Skeletal muscle cell (primary cell): ENCODE measurements around the gene FBN1.
A peak's percentile ranks its signal among the peaks of the same experiment; 100 is the strongest.

Experiments used
- DNase-seq: peaks from one replicate; pipeline ENCODE4 v3.0.0-alpha.2; 2010; ENCODE audit warnings: low read depth
- H3K4me3 ChIP-seq: 2 replicates; pipeline ENCODE4 v1.5.1; 2011; ENCODE audit warnings: low read depth, mild to moderate bottlenecking, control low read depth, low read length, moderate library complexity

Gene FBN1

DNA sequence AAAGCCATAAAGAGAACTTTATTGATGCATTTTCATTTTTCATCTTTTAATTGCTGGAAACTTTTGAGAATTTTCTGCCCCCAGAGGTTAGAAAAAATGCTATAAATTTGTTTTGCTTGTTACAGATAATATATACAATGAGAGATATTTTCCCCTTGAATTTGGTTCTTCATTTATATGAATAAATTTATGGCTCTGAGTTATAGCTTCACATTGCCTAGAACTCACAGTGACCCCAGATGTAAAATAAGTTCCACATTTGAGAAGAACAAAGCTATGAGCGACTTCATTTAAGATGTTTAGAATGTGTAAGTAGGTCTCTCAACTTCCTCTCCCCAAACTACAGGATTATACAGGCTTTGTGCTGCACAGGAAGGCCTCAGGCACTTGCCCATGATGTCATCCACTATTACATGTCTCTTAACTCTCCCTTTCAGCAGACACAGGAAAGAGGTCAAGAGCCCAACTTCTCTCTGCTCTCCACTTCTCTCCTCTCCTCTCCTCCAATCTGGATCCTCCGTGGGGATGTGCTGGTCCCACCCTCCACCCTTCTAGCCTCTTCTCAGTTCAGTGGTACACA, 221.5 kb downstream of the FBN1 start:
- no peak overlapping the region for H3K4me3 ChIP-seq

DNA sequence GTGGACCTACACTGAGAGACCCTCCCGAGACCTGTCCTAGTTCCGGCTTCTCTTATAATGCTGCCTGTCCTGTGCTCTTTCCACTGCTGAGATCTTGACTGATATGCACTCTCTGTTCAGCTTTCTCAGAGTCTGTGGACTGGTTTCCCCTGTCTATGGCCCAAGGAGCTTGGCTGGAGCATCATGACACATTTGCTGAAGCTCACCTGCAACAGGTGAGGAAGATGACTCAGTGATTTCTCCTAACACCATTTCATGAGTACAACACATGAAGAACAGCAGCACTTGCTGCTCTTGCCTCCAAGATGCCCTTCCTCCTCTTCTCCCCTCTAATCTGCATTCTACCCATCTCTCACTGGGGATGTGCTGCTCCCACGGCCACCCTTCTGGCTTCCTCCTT, 222.2 kb downstream of the FBN1 start:
- no peak for DNase-seq

More for the DNA sequence above, 221.5 kb downstream of the FBN1 start:
- DNase-seq = no peak

DNA sequence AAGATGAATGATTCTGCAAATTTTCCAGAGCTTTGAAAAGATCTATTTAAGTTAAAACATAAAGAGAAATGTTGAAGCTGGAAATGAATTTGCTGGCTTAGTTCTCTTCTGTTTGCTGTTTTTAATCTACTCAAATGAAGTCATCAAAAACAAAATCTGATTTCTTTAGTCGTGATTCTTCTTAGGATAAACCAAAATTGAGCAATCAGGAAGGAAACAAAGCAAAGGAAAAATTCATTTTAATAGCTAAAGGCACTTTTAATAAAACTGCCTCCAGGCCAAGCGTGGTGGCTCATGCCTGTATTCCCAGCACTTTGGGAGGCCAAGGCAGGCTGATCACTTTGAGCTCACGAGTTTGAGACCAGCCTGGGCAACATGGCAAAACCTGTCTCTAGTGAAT, 223.1 kb downstream of the FBN1 start:
- H3K4me3 ChIP-seq = no peak overlapping the region
- no peak for DNase-seq

More for the DNA sequence above, 222.2 kb downstream of the FBN1 start:
- no peak overlapping the region for H3K4me3 ChIP-seq

DNA sequence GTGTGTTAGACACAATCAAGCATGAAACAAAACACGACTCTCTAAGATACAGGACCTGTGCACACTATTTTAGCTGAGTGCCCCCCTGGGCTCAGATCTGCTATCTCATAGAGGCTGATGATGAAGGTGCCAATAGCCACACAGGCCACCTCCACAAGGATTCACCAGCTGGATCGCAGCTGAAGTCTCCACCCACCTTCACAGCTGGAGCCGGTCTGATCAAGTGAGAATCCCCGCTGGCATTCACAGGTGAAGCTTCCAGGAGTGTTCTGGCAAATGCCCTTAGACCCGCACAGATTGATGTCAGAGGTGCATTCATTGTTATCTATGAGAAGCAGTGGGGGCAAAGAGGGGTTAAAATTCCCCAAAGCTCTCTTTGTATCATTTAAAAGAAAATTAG, 224.1 kb downstream of the FBN1 start:
- H3K4me3 ChIP-seq = no peak overlapping the region
- no peak for DNase-seq

DNA sequence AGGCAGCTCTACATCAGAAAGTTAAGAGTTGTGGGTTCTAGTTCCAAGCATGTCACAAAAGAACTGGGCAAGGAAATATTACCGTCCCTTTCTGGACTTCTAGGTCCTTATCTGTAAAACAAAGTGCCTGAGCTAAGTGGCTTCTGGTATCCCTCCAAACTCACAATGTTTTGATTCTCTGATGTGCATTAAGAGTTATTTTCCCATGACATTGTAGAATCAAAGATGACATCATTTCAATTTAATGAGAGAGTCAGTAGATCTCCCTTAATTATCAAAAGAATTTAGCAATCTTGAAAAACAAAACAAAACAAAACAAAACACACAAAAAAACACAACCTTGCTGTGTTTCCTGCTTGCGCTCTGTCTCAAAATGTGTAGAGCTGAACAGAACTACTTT, 225.6 kb downstream of the FBN1 start:
- H3K4me3 ChIP-seq = no peak overlapping the region
- no peak for DNase-seq

DNA sequence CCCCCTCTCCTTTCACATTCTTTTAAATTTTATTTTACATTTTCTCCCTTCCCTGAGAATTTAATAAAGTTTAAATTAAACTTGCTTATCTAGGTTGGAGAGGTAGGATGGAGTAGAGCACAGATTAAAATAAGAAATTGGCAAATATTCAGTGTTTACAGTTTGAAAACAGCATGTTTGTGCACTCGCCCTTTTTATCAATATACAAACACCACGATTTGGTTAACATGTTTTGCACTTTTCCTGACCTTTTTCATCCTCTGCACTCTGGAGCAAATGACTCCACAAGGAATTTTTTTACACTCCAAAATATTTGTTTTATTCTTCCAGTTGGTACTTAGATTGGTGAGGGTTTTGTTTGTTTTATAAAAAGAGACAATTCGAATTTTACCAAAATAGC, 227.2 kb downstream of the FBN1 start:
- no peak for DNase-seq
- no peak overlapping the region for H3K4me3 ChIP-seq

DNA sequence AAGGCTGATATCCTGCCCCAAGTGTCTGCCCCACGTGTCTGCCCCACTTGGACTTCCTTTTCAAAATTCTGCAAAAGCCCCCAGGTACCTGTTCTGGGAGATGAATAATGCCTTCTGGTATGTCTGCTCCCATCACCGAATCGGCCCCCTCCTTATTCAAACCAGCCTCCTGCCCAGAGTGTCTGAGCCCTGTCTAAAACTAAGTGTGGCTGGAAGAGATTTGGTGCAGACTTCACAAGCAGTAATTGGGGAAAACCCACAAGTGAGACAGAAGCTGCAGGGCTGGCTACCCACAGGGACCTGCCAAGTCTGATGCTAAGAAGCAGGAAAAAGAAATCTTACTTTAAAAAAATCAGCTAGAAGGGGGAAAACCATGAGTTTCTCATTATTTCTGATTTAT, 229.2 kb downstream of the FBN1 start:
- DNase-seq = no peak

DNA sequence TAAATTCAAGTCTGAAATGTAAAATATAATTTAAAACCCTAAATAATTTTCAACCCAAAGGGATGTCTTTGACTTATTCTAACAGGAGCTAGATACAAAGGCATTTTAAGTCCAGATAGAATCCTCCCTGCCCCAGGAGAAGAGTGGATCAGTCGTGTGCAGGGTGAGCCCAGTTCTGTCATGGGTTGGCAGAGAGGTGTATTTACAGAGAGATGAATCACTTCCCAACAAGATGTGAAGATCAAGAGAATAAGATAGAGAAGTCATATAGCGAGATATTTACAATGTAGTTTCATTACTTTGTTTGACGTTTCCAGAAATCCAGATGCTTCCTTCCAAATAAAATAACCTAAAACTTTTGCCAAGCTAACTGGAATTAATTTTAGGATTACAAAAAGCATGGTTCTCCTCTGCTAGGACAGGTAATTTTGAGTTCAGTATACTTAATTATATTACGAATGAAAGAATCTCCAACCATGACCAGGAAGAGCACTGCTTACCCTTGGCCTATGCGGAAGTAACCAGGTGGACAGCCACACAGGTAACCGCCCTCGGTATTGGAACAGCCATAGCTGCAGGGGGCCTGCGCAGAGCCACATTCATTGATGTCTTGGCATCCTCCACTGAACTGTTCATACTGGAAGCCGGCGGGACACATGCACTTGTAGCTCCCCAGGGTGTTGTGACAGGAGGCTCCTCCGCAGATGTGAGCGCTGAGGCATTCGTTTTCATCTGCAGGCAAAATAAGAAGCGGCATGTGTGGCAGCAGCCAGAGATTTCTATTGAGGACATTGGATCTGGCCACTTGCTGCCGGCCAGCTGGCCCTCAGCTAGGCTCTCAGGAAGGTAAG, 230.2 kb downstream of the FBN1 start:
- no peak for DNase-seq
- H3K4me3 ChIP-seq = no peak overlapping the region

More for the DNA sequence above, 229.2 kb downstream of the FBN1 start:
- no peak overlapping the region for H3K4me3 ChIP-seq

DNA sequence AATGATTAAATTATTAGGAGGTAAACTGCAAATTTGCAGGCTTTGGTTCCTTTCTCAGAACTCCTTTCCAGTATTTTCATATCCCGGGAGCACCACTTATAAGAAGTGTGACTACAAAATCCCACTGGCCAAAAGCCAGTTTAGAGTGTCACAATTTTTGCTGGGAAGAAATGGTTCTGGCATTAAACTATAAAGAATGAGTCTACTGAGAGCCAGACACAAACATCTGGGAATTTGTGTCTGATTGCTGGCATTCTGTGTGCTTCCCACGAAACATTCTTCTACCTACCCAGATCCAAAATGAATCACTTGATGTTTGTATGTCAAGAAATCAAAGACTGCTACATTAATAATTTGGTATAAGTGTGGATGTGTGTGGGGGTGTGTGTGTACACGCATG, 231.5 kb downstream of the FBN1 start:
- peak; percentile 65 for DNase-seq
- H3K4me3 ChIP-seq = no peak overlapping the region

DNA sequence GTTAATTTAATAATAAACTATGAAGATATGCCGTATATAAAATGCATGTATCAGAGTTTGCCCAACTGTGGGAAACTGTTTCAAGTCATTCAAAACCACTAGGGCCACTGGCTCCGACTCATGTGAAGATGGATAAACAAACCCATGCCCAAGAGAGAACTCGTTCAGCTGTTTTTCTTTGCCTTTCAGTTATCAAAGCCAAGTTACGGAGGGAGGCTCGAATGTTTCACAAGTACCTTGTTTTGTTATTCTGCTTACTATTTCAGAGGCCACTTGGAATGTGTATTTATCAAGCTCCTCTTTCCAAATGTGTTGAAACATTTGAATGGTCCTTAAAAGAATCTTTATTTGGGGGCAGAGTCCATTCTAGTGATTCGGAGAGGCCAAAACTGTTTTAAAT, 232.2 kb downstream of the FBN1 start:
- H3K4me3 ChIP-seq = no peak overlapping the region
- peak; percentile 71 for DNase-seq

DNA sequence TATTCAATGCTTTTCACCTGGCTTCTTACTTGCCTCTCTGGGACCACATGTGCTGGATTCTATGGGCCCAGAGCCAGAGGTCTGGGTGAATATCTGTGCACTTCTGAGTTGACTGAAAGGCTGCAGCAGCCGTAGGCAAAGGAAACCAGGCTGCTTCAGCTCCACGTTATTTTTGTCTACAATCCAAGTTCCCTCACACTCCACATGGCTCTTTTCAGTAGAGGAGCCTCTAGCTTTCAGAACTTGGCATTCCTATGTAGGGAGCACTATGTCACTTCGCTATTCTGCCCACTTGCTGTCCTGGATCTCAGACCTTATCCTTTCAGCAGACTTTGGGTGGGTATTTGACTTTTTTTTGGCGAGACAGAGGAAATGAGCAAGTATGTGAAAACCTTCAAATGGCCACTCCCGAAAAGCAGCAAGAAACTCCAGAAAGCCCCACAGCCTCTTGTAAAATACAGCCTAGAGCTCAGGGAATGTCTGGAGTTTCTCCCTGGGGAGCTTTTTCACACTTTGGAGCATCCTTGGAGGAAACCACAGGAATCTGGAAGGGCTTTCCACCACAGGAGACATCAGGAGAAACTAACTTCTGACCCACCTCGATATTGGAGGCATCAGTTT, 233.4 kb downstream of the FBN1 start:
- DNase-seq = no peak
- no peak overlapping the region for H3K4me3 ChIP-seq

DNA sequence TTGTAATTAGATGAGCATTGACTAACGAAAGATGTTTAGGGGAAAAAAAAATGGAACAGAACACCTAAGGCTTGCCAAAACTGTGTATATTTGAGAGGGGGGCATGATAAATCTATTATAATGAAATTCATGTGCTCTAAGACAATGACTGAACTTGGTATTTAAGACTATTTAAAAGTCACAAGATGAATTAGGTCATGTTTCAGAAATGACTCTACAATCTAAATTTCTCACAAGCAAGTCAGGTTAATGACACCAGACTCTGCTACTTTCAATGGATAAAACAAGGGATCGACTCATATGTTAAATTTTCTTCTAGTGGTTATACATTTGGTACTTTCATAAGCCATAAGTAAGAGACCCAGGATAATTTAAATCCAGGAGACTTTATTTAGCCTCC, 235.9 kb downstream of the FBN1 start:
- no peak for DNase-seq
- H3K4me3 ChIP-seq = no peak overlapping the region

DNA sequence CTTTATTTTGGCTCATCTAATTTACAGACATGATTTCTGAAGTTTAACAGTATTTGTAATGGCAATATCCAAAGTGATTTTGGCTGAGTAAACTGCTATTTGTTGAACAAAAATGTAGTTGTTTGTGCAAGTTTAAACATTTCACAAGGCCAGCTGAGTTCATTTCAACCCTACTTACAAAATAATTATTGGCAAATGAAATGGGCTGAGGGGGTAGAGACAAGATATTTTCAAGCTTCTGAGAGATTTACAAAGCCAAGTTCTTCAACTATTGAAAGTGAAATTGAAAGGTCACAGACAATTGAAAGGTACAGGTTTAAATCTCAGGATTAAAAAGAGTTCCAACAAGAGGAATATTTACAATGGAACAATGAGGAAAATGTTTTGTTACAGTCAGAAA, 237.2 kb downstream of the FBN1 start:
- H3K4me3 ChIP-seq = no peak overlapping the region
- DNase-seq = no peak

DNA sequence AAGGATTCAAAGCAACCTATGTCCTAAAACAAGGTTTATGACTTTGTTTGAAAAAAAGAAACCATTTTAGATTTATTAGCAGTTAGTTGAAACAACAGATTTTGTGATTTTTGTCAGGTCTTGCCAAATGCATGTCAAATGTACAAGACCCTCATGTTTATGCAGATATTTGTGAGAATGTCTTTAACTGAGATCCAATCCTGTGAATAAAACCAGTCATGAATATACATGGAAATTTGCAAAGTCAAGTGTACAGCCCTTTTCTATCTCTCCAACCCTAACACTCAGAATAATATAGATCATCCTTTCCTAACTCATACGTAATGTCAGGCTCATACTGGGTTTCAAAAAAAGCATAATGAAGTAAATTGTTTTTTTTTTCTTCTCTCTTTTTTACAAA, 237.9 kb downstream of the FBN1 start:
- no peak for DNase-seq
- no peak overlapping the region for H3K4me3 ChIP-seq

DNA sequence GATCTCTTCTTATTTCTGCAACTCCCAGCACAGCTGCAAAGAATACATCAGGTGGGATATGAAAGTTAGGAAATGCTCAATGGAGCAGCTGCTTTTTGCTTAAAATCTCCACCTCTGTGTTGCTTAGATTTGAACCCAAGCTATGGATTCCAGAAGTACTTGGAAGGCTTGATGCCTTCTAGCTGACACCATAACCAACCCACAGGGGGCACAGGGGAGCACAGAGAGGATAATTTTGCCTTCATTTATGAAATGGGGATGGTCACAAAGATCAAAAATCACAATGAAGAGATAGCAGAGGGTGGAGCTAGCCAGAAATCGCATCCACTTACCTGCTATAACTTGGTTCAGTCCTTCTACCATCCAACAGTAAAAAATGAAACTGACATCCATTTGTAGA, 238.6 kb downstream of the FBN1 start:
- DNase-seq = no peak
- H3K4me3 ChIP-seq = no peak overlapping the region

DNA sequence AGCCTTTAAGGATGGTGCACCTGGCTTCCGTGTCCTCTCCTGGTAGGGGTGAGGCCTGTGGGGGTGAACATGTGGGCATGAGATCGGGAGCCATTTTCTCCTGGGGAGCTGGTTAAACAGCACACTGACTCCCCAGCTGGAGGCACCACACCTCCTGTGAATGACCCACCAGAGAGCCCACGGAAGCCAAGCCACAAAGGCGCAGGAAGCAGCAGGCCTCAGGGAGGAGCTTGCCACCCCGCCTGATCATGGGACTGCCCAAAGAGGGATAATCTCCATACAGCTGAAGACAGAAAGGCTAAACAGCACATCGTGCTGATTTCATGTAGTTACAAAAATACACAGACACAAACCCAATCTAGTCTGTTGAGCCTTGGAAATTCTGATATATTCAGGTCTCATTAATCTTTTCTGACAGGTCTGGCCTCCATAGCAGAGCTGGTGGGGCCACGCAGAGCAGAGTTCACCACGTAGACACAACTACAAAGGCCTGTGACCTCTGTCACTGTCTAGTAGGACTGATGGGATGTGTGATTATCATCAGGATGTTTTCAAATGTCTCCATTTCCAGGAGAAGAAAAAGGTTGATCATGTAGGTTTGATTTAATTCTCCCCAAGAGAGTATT, 239.1 kb downstream of the FBN1 start:
- no peak for DNase-seq

DNA sequence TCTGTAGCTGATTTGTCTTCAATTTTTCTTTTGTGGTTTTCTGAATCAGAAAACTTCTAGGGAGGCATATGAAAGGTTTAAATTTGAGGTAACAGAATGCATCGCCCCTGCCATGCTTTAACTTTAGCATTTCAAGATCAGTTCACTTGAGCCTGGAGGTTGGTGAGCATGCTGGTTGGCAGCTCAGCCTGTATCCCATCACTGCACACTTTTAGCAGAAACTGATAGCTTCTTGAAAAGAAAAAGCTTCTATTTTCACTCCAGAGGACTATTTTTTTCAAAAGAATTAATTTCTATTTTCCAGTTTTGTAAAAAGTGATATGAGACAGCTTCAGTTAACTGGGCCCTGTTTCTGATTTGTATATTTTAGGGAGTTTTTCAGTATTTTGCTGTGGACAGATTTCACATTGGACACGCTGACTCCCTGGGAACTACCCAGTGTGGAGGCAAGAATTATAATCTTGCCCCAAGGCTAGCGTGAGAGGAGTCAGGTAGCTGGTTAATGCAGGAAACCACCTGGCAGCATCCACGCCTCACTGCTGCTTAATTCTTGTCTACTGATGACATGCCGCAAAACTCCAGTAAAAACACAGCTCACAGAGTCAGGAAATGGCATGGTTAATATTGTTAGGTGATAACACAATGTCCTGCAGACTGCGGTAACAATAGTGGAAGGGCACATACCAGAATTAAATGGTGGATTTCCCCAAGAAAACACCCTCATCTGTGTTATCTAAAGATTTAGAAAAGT, 242.9 kb downstream of the FBN1 start:
- DNase-seq = no peak
- H3K4me3 ChIP-seq = no peak overlapping the region

More for the DNA sequence above, 239.1 kb downstream of the FBN1 start:
- H3K4me3 ChIP-seq = no peak overlapping the region

DNA sequence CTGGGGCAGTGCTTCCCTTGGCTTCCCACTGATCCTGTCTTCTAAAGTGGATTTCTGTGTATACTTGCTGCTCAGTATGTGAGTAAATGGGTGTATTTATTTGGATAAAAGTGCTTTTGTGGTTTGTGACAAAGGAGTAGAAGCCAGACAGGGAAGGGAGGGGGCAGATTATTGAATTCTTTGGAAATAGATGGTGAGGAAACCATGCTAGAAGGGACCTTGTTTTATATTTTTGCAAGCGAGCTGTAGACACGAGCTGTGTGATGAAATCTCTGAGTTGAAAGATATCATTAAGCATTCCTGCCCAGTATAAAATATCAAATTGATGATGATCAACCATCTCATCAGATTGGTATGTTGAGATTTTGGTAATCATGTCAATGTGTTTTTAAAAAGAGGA, 245.4 kb downstream of the FBN1 start:
- DNase-seq = no peak
- no peak overlapping the region for H3K4me3 ChIP-seq

DNA sequence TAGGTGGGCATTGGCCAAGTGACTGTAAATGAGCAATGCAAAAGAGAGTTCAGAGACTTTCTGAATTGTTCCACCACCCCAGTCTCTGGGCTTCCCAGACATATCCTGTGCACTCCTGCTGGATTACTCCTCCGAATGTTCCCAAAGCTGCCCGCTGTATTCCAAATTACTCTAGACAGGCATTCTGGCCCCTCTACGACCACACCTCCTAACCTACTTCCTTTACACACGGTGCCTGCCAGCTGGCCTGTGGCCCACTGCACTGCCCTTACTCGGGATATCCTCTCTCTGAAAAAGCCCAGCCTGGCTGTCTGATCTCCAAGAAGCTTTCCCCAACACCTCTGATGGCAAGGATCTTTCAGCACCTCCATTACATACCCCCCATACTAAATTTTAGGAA, 247.7 kb downstream of the FBN1 start:
- no peak overlapping the region for H3K4me3 ChIP-seq
- no peak for DNase-seq

DNA sequence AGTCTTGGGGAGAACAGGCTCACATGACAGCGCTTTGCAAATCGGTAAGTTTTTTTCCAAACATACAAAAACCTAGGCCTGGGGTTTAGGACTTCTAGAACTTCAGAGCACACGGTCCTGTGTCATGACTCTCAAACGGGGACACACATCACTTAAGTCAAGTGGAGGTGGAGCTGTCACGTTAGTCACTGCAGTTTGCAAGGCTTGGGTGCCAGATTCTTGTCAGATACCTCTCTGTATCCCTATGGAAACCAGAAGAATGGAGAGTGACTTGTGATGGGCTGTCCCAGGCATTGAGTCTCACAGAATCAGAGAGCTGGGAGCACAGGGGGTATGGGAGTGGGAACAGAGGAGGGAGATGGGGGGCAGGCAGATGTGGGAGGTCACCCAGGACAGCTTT, 249.5 kb downstream of the FBN1 start:
- no peak overlapping the region for H3K4me3 ChIP-seq
- no peak for DNase-seq
